H9 (cell line): Measurements from ENCODE around the gene ADAT3. TPM values are rescaled to one million over a fixed set of nuclear protein-coding genes. Genes with fewer than 3 reads are reported as not detected.

Experiments used
- DNase-seq: peaks from one replicate; pipeline ENCODE4 v3.0.0-alpha.2; 2017
- H2AFZ ChIP-seq: one replicate; pipeline ENCODE4 v1.6.1; 2013; ENCODE audit warnings: mild to moderate bottlenecking, low read length, control low read depth, moderate library complexity
- H2AK5ac ChIP-seq: 2 replicates; pipeline ENCODE4 v1.6.1; 2013; ENCODE audit warnings: low read length, control low read depth, mixed read lengths; ENCODE audit not compliant: insufficient read length
- H2BK120ac ChIP-seq: one replicate; pipeline ENCODE4 v1.6.1; 2013; ENCODE audit warnings: low read depth, mild to moderate bottlenecking, low read length, control low read depth, inconsistent platforms; ENCODE audit not compliant: poor library complexity, severe bottlenecking
- H2BK12ac ChIP-seq: 2 replicates; pipeline ENCODE4 v1.6.1; 2013; ENCODE audit warnings: low read length, control low read depth, mixed read lengths, low read depth; ENCODE audit not compliant: insufficient read length
- H2BK15ac ChIP-seq: 2 replicates; pipeline ENCODE4 v1.6.1; 2013; ENCODE audit warnings: low read depth, low read length, control low read depth
- H2BK20ac ChIP-seq: one replicate; pipeline ENCODE4 v1.6.1; 2013; ENCODE audit warnings: low read depth, mild to moderate bottlenecking, low read length, control low read depth, inconsistent platforms; ENCODE audit not compliant: poor library complexity, severe bottlenecking
- H2BK5ac ChIP-seq: 2 replicates; pipeline ENCODE4 v1.6.1; 2013; ENCODE audit warnings: low read length, control low read depth, mixed read lengths; ENCODE audit not compliant: insufficient read length
- H3K14ac ChIP-seq: 2 replicates; pipeline ENCODE4 v1.6.1; 2013; ENCODE audit warnings: low read length, control low read depth; ENCODE audit not compliant: insufficient read depth
- H3K18ac ChIP-seq: 2 replicates; pipeline ENCODE4 v1.6.1; 2013; ENCODE audit warnings: low read depth, mild to moderate bottlenecking, mixed read lengths, low read length, control low read depth; ENCODE audit not compliant: insufficient read length
- H3K23ac ChIP-seq: 2 replicates; pipeline ENCODE4 v1.6.1; 2013; ENCODE audit warnings: low read length, control low read depth, mixed read lengths, low read depth; ENCODE audit not compliant: insufficient read length
- H3K23me2 ChIP-seq: 2 replicates; pipeline ENCODE4 v1.6.1; 2013; ENCODE audit warnings: low read depth, mild to moderate bottlenecking, mixed read lengths, low read length, control low read depth; ENCODE audit not compliant: insufficient read length, poor library complexity, severe bottlenecking
- H3K27ac ChIP-seq: 2 replicates; pipeline ENCODE4 v1.5.1; 2013; ENCODE audit warnings: low read length, control low read depth, mixed read lengths, low read depth; ENCODE audit not compliant: insufficient read length
- H3K27me3 ChIP-seq: 2 replicates; pipeline ENCODE4 v1.6.1; 2013; ENCODE audit warnings: low read length, control low read depth, inconsistent platforms; ENCODE audit not compliant: insufficient read depth
- H3K4ac ChIP-seq: 2 replicates; pipeline ENCODE4 v1.6.1; 2013; ENCODE audit warnings: low read depth, mild to moderate bottlenecking, control low read depth, inconsistent platforms, low read length, moderate library complexity
- H3K4me1 ChIP-seq: 2 replicates; pipeline ENCODE4 v1.6.1; 2013; ENCODE audit warnings: low read length, control low read depth, inconsistent platforms; ENCODE audit not compliant: insufficient read depth
- H3K4me2 ChIP-seq: 2 replicates; pipeline ENCODE4 v1.6.1; 2013; ENCODE audit warnings: low read length, control low read depth, mixed read lengths; ENCODE audit not compliant: insufficient read length, insufficient read depth
- H3K56ac ChIP-seq: 2 replicates; pipeline ENCODE4 v1.6.1; 2013; ENCODE audit warnings: low read depth, mild to moderate bottlenecking, mixed read lengths, low read length, control low read depth; ENCODE audit not compliant: insufficient read length
- H3K79me1 ChIP-seq: 2 replicates; pipeline ENCODE4 v1.6.1; 2013; ENCODE audit warnings: low read depth, mild to moderate bottlenecking, moderate library complexity, low read length, control low read depth, inconsistent platforms; ENCODE audit not compliant: insufficient read depth, poor library complexity, severe bottlenecking
- H3K79me2 ChIP-seq: 2 replicates; pipeline ENCODE4 v1.6.1; 2013; ENCODE audit warnings: low read length, control low read depth, inconsistent platforms; ENCODE audit not compliant: insufficient read depth
- H3K9ac ChIP-seq: 2 replicates; pipeline ENCODE4 v1.6.1; 2013; ENCODE audit warnings: low read length, control low read depth, mixed read lengths; ENCODE audit not compliant: insufficient read length; ENCODE audit errors: extremely low read depth
- H3K9me3 ChIP-seq: one replicate; pipeline ENCODE4 v1.6.1; 2013; ENCODE audit warnings: low read depth, low read length, inconsistent platforms; ENCODE audit not compliant: control insufficient read depth
- H3T11ph ChIP-seq: one replicate; pipeline ENCODE4 v1.6.1; 2013; ENCODE audit warnings: mild to moderate bottlenecking, low read length, control low read depth, inconsistent platforms
- H4K20me1 ChIP-seq: one replicate; pipeline ENCODE4 v1.6.1; 2013; ENCODE audit not compliant: control insufficient read depth, insufficient read length, insufficient read depth
- H4K5ac ChIP-seq: 2 replicates; pipeline ENCODE4 v1.6.1; 2013; ENCODE audit warnings: low read depth, mild to moderate bottlenecking, mixed read lengths, low read length, control low read depth; ENCODE audit not compliant: insufficient read length
- H4K8ac ChIP-seq: replicated peaks from 2 replicates; pipeline ENCODE4 v1.6.1; 2013; ENCODE audit warnings: low read length, control low read depth, mixed read lengths, low read depth; ENCODE audit not compliant: insufficient read length
- H4K91ac ChIP-seq: 2 replicates; pipeline ENCODE4 v1.6.1; 2013; ENCODE audit warnings: low read depth, mild to moderate bottlenecking, moderate library complexity, mixed read lengths, low read length, control low read depth; ENCODE audit not compliant: insufficient read length
- H3K27ac Mint-ChIP-seq, 3 experiments: 2 replicates in 2 of 3; 3 replicates in 1 of 3; pipeline ENCODE4 v1.8.0; 2020 to 2021; ENCODE audit warnings: mixed read lengths in 3 of 3, mild to moderate bottlenecking in 1 of 3, moderate library complexity in 1 of 3
- H3K27me3 Mint-ChIP-seq: 2 replicates; pipeline ENCODE4 v1.8.0; 2021; ENCODE audit warnings: low read depth, mild to moderate bottlenecking, moderate library complexity, mixed read lengths
- H3K36me3 Mint-ChIP-seq, 3 experiments: 2 replicates in 2 of 3; 3 replicates in 1 of 3; pipeline ENCODE4 v1.8.0; 2020 to 2021; ENCODE audit warnings: low read depth in 3 of 3, mixed read lengths in 3 of 3; ENCODE audit not compliant: insufficient read depth in 1 of 3
- H3K4me1 Mint-ChIP-seq, 2 experiments: 2 replicates each; pipeline ENCODE4 v1.8.0; 2020; ENCODE audit warnings: mixed read lengths in 2 of 2
- H3K4me3 Mint-ChIP-seq, 2 experiments: 2 replicates in 1 of 2; 3 replicates in 1 of 2; pipeline ENCODE4 v1.8.0; 2020 to 2021; ENCODE audit warnings: mild to moderate bottlenecking in 2 of 2, mixed read lengths in 2 of 2, moderate library complexity in 1 of 2
- H3K9me3 Mint-ChIP-seq, 2 experiments: 2 replicates in 1 of 2; 3 replicates in 1 of 2; pipeline ENCODE4 v1.8.0; 2020; ENCODE audit warnings: mild to moderate bottlenecking in 2 of 2, mixed read lengths in 2 of 2, moderate library complexity in 1 of 2
- CTCF ChIP-seq: fragments of 200-600 bp; sonication (generic); conservative IDR thresholded peaks from 3 replicates; pipeline ENCODE4 v1.8.0; 2021; ENCODE audit warnings: antibody characterized with exemption, mild to moderate bottlenecking
- WGBS: extraction: QIAGEN DNeasy Blood & Tissue Kit; methylation state at CpG from one replicate; pipeline ENCODE4 v1.1.7; 2013; ENCODE audit warnings: missing lambda C conversion rate, low lambda C conversion rate, mixed read lengths; ENCODE audit not compliant: insufficient read length; ENCODE audit errors: extremely low coverage; 5-methylcytosine and 5-hydroxymethylcytosine counted together
- total RNA-seq: library from RNA; stranded (reverse); gene quantifications from 2 replicates; pipeline ENCODE4 v1.2.1, GENCODE V29; 2021

ADAT3 gene
- total RNA-seq, 1 experiment from 2014 or later: 12.2 TPM

GRCh38 chr19:1914826-1915341 lies 9.7 kb downstream of the ADAT3 start:
- Histone ChIP-seq H3K14ac (no peak overlapping the region), H3K56ac (no peak overlapping the region), H2BK15ac (no peak overlapping the region), H3K23me2 (no peaks in the 10 kb centered on the region), H3K18ac (no peak overlapping the region), H4K91ac (no peak overlapping the region), H3K4ac (no peak overlapping the region), H4K20me1 (no peaks in the 10 kb centered on the region), H3K4me1 (no peaks in the 10 kb centered on the region), H3K9me3 (no peaks in the 10 kb centered on the region), H3T11ph (no peak overlapping the region), H2BK120ac (no peak overlapping the region), H3K79me2 (peaks cover 5% of the 10 kb centered on the region; the same call in 1 of the 2 replicates), H2AFZ (no peak overlapping the region), H3K4me2 (no peak overlapping the region), H3K23ac (no peak overlapping the region), H2BK5ac (no peak overlapping the region), H3K79me1 (peaks cover 4% of the 10 kb centered on the region), H2BK20ac (no peak overlapping the region), H2AK5ac (no peak overlapping the region), H3K9ac (no peak overlapping the region), H2BK12ac (no peak overlapping the region), H4K5ac (no peak overlapping the region), H4K8ac (no peak overlapping the region), H3K27me3 (no peaks in the 10 kb centered on the region), H3K27ac (no peak overlapping the region)
- H3K4me3 Mint-ChIP-seq: no peak overlapping the region
- no peak for DNase-seq
- WGBS: no CpG with 5 or more reads among the region's 23 CpGs
- H3K9me3 Mint-ChIP-seq: no peaks in the 10 kb centered on the region
- H3K36me3 Mint-ChIP-seq: peaks cover 6 to 40% (median 34%) of the 10 kb centered on the region in 3 experiments
- no peaks in the 10 kb centered on the region for H3K4me1 Mint-ChIP-seq
- H3K27ac Mint-ChIP-seq: peak overlapping the region in 1 of 3 experiments; percentile 40; a peak in 1 of 7 replicates
- no peak for TF ChIP-seq CTCF
- no peaks in the 10 kb centered on the region for H3K27me3 Mint-ChIP-seq
